HCT116 (cell line): ENCODE data around the gene KIF5C. TPM values are rescaled to one million over a fixed set of nuclear protein-coding genes. Genes with fewer than 3 reads are reported as not detected.

Source experiments
- ATAC-seq: fragments of 200-7000 bp; cut with Tn5 transposase; 2 replicates; pipeline ENCODE4 v1.9.1; 2020; ENCODE audit warnings: mild to moderate bottlenecking, moderate library complexity
- BruUV-seq: library from RNA; stranded (reverse); fragments of 400-500 nt; replicated peaks from 2 replicates; lab custom pipeline; 2021; lab: Mats Ljungman, UMichigan
- CTCF ChIA-PET: fragments of 300-600 bp; sonication (Branson Sonifier 250); formaldehyde crosslinking; loops from one replicate; lab custom pipeline; 2021; ENCODE audit warnings: antibody characterized with exemption; lab: Charles Lee
- POLR2A ChIA-PET: fragments of 300-600, 350-600 bp; sonication (Branson Sonifier 250); formaldehyde crosslinking; loops from one replicate; lab custom pipeline; 2021; ENCODE audit warnings: antibody characterized with exemption; lab: Charles Lee
- RAD21 ChIA-PET, 2 experiments: fragments of 300-600 bp; sonication (Branson Sonifier 250); formaldehyde crosslinking; loops; one replicate each; lab custom pipeline; 2023; ENCODE audit warnings: low total read pairs in 2 of 2; ENCODE audit not compliant: uncharacterized antibody in 2 of 2, unreplicated experiment in 2 of 2, low non-redundant PET in 1 of 2; lab: Charles Lee
- DNase-seq: peaks from one replicate; pipeline ENCODE4 v3.0.0-alpha.2; 2010; ENCODE audit warnings: low read depth, low spot score
- H2AFZ ChIP-seq: fragments of 200-600 bp; shearing (Covaris generic), sonication (generic); 2 replicates; pipeline ENCODE4 v1.6.1; 2017; ENCODE audit warnings: low read depth, mixed run types, mixed read lengths, antibody characterized with exemption, low read length; ENCODE audit not compliant: poor library complexity, severe bottlenecking
- H3K27ac ChIP-seq: 2 replicates; pipeline ENCODE4 v1.5.1; 2012; ENCODE audit warnings: low read depth, low read length
- H3K27me3 ChIP-seq: fragments of 200-600 bp; sonication (generic); 2 replicates; pipeline ENCODE4 v1.6.1; 2016; ENCODE audit warnings: mixed run types, low read length, mixed read lengths; ENCODE audit not compliant: insufficient read depth
- H3K36me3 ChIP-seq, 2 experiments: fragments of 200-500 bp in 1 of 2; fragments of 200-600 bp in 1 of 2; sonication (Bioruptor generic) in 1 of 2; sonication (generic) in 1 of 2; 2 replicates each; pipeline versions ENCODE4 v1.5.1 to v1.6.1; 2014 to 2016; ENCODE audit warnings: low read length in 2 of 2, inconsistent platforms in 1 of 2, mixed read lengths in 1 of 2, mixed run types in 1 of 2; ENCODE audit not compliant: insufficient read depth in 2 of 2, control insufficient read depth in 1 of 2
- H3K4me1 ChIP-seq, 2 experiments: fragments of 200-600 bp in 1 of 2; sonication (generic) in 1 of 2; 2 replicates each; pipeline versions ENCODE4 v1.5.1 to v1.6.1; 2012 to 2017; ENCODE audit warnings: low read length in 2 of 2, inconsistent platforms in 1 of 2, mild to moderate bottlenecking in 1 of 2, mixed read lengths in 1 of 2, mixed run types in 1 of 2, moderate library complexity in 1 of 2; ENCODE audit not compliant: insufficient read depth in 2 of 2, control insufficient read depth in 1 of 2
- H3K4me2 ChIP-seq: fragments of 200-600 bp; sonication (generic); 2 replicates; pipeline ENCODE4 v1.6.1; 2017; ENCODE audit warnings: mixed run types, low read length, mixed read lengths
- H3K4me3 ChIP-seq, 2 experiments: fragments of 200-600 bp in 1 of 2; sonication (generic) in 1 of 2; replicated peaks in 1 of 2; 2 replicates each; pipeline ENCODE4 v1.5.1; 2011 to 2016; ENCODE audit warnings: low read length in 2 of 2, control low read depth in 1 of 2, low read depth in 1 of 2, mild to moderate bottlenecking in 1 of 2, mixed read lengths in 1 of 2, mixed run types in 1 of 2
- H3K79me2 ChIP-seq: fragments of 200-600 bp; sonication (generic); 2 replicates; pipeline ENCODE4 v1.6.1; 2017; ENCODE audit warnings: mild to moderate bottlenecking, mixed run types, low read length, moderate library complexity, mixed read lengths; ENCODE audit not compliant: insufficient read depth
- H3K9ac ChIP-seq: fragments of 200-600 bp; sonication (generic); 2 replicates; pipeline ENCODE4 v1.6.1; 2016; ENCODE audit warnings: low read length, mixed read lengths
- H3K9me2 ChIP-seq: fragments of 200-600 bp; sonication (generic), shearing (Covaris generic); 2 replicates; pipeline ENCODE4 v1.6.1; 2017; ENCODE audit warnings: mixed run types, mild to moderate bottlenecking, moderate library complexity; ENCODE audit not compliant: insufficient read depth
- H3K9me3 ChIP-seq, 2 experiments: fragments of 200-500 bp in 1 of 2; fragments of 200-600 bp in 1 of 2; sonication (Bioruptor generic) in 1 of 2; sonication (generic) in 1 of 2; 2 replicates each; pipeline ENCODE4 v1.6.1; 2014 to 2017; ENCODE audit warnings: low read length in 2 of 2, mixed read lengths in 2 of 2, inconsistent platforms in 1 of 2, low read depth in 1 of 2, mild to moderate bottlenecking in 1 of 2, mixed run types in 1 of 2, moderate library complexity in 1 of 2; ENCODE audit not compliant: control insufficient read depth in 1 of 2, insufficient read depth in 1 of 2
- H4K20me1 ChIP-seq: fragments of 200-600 bp; sonication (generic), shearing (Covaris generic); 2 replicates; pipeline ENCODE4 v1.6.1; 2017; ENCODE audit warnings: mixed run types, mild to moderate bottlenecking, moderate library complexity; ENCODE audit not compliant: insufficient read depth
- FOSL1 ChIP-seq: IDR thresholded peaks from 2 replicates; pipeline ENCODE4 v1.6.1; 2012; ENCODE audit warnings: low read depth
- POLR2A ChIP-seq: IDR thresholded peaks from 2 replicates; pipeline ENCODE4 v1.7.0; 2011; ENCODE audit warnings: borderline replicate concordance; ENCODE audit not compliant: insufficient read depth, insufficient read length; ENCODE audit errors: extremely low read depth
- SP1 ChIP-seq: IDR thresholded peaks from 2 replicates; pipeline ENCODE4 v1.6.1; 2012; ENCODE audit warnings: low read depth
- SRF ChIP-seq: IDR thresholded peaks from 2 replicates; pipeline ENCODE4 v1.6.1; 2012; ENCODE audit warnings: low read depth
- intact Hi-C: fragments of 100-400 bp; cut with micrococcal nuclease; formaldehyde crosslinking; loops from 2 replicates; pipeline ENCODE4 v1.10.0; 2022
- total RNA-seq: library from RNA; stranded (reverse); gene quantifications from one replicate; pipeline ENCODE4 v1.2.1, GENCODE V29; 2021; ENCODE audit not compliant: unreplicated experiment
- TF ChIP-seq, protein P1 (sequence below), 3 experiments: fragments of 200-600 bp in 1 of 3; sonication (generic) in 1 of 3; IDR thresholded peaks in 2 of 3; conservative IDR thresholded peaks in 1 of 3; 2 replicates each; pipeline ENCODE4 v1.5.1; 2012 to 2017; ENCODE audit warnings: low read depth in 2 of 3, low read length in 2 of 3, antibody characterized with exemption in 1 of 3, borderline replicate concordance in 1 of 3, control low read depth in 1 of 3, mild to moderate bottlenecking in 1 of 3, mixed read lengths in 1 of 3, mixed run types in 1 of 3, moderate library complexity in 1 of 3; ENCODE audit not compliant: insufficient read depth in 1 of 3
- TF ChIP-seq, protein P2 (sequence below): IDR thresholded peaks from 2 replicates; pipeline ENCODE4 v1.6.1; 2012; ENCODE audit warnings: low read depth

The KIF5C gene
- total RNA-seq, 1 experiment from 2014 or later: 6.5 TPM

DNA sequence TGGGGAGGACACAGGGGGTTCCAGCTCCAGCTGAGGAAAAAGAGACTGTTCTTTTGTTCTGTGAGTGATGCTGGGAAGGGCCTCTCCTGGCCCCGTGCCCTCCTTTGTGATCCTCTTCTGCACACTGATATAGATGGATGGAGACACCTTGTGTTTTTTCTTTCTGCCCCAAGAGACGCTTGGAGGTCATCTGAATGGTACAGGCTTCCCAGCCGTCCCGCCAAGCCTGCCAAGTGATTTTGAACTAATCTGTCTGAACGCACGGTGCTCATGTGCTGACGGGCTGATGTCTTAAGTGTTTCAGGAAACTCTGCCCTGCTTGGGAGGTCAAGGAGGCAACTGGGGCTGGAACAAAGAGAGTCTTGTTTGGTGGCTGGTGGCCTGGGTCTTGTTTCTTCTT lies 57.5 kb downstream of the KIF5C start:
- BruUV-seq: no TSS peak

More for the DNA sequence above, 57.5 kb downstream of the KIF5C start:
- H3K4me3 ChIP-seq: no peak overlapping the region
- ChIA-PET RAD21 (no interaction called here), POLR2A (no interaction called here), CTCF (no interaction called here)
- DNase-seq (no peak), ATAC-seq (no peak)
- H3K4me2 ChIP-seq: no peak overlapping the region
- no peaks in the 10 kb centered on the region for H3K36me3 ChIP-seq
- H3K27me3 ChIP-seq: no peaks in the 10 kb centered on the region
- H3K9ac ChIP-seq: no peak overlapping the region
- H3K79me2 ChIP-seq: no peaks in the 10 kb centered on the region
- H3K27ac ChIP-seq: no peak overlapping the region
- no peak overlapping the region for H2AFZ ChIP-seq
- H4K20me1 ChIP-seq: no peaks in the 10 kb centered on the region
- H3K4me1 ChIP-seq: peaks cover 3% of the 10 kb centered on the region in 2 experiments
- no peaks in the 10 kb centered on the region for H3K9me2 ChIP-seq
- H3K9me3 ChIP-seq: no peaks in the 10 kb centered on the region
- no peak for TF ChIP-seq SP1
- no peak for TF ChIP-seq FOSL1
- TF ChIP-seq, protein P1, sequence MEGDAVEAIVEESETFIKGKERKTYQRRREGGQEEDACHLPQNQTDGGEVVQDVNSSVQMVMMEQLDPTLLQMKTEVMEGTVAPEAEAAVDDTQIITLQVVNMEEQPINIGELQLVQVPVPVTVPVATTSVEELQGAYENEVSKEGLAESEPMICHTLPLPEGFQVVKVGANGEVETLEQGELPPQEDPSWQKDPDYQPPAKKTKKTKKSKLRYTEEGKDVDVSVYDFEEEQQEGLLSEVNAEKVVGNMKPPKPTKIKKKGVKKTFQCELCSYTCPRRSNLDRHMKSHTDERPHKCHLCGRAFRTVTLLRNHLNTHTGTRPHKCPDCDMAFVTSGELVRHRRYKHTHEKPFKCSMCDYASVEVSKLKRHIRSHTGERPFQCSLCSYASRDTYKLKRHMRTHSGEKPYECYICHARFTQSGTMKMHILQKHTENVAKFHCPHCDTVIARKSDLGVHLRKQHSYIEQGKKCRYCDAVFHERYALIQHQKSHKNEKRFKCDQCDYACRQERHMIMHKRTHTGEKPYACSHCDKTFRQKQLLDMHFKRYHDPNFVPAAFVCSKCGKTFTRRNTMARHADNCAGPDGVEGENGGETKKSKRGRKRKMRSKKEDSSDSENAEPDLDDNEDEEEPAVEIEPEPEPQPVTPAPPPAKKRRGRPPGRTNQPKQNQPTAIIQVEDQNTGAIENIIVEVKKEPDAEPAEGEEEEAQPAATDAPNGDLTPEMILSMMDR (IDR thresholded peaks at IDR 0.05 in 2 of 3, conservative IDR thresholded peaks at IDR 0.05 in 1 of 3; ENCODE audit: borderline replicate concordance in 1 of 3, insufficient read depth in 1 of 3, low read depth in 2 of 3, low read length in 2 of 3): no peak
- TF ChIP-seq POLR2A: no peak
- TF ChIP-seq, protein P2, sequence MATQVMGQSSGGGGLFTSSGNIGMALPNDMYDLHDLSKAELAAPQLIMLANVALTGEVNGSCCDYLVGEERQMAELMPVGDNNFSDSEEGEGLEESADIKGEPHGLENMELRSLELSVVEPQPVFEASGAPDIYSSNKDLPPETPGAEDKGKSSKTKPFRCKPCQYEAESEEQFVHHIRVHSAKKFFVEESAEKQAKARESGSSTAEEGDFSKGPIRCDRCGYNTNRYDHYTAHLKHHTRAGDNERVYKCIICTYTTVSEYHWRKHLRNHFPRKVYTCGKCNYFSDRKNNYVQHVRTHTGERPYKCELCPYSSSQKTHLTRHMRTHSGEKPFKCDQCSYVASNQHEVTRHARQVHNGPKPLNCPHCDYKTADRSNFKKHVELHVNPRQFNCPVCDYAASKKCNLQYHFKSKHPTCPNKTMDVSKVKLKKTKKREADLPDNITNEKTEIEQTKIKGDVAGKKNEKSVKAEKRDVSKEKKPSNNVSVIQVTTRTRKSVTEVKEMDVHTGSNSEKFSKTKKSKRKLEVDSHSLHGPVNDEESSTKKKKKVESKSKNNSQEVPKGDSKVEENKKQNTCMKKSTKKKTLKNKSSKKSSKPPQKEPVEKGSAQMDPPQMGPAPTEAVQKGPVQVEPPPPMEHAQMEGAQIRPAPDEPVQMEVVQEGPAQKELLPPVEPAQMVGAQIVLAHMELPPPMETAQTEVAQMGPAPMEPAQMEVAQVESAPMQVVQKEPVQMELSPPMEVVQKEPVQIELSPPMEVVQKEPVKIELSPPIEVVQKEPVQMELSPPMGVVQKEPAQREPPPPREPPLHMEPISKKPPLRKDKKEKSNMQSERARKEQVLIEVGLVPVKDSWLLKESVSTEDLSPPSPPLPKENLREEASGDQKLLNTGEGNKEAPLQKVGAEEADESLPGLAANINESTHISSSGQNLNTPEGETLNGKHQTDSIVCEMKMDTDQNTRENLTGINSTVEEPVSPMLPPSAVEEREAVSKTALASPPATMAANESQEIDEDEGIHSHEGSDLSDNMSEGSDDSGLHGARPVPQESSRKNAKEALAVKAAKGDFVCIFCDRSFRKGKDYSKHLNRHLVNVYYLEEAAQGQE: no peak
- no peak for TF ChIP-seq SRF
- intact Hi-C loops: no loop called here
